Neural crest cell (in vitro differentiated cells): ENCODE measurements around the gene SLC39A11. TPM values are rescaled to one million over a fixed set of nuclear protein-coding genes. Genes with fewer than 3 reads are reported as not detected.

Experiments used
- DNase-seq: peaks from one replicate; pipeline ENCODE4 v3.0.0; 2021; ENCODE audit warnings: low read depth, mixed read lengths, low spot score
- H3K27ac Mint-ChIP-seq: one replicate; pipeline ENCODE4 v1.8.0; 2021; ENCODE audit warnings: mild to moderate bottlenecking, mixed read lengths; ENCODE audit not compliant: unreplicated experiment
- H3K27me3 Mint-ChIP-seq: 2 replicates; pipeline ENCODE4 v1.8.0; 2021; ENCODE audit warnings: low read depth, mild to moderate bottlenecking, mixed read lengths
- H3K36me3 Mint-ChIP-seq: 2 replicates; pipeline ENCODE4 v1.8.0; 2021; ENCODE audit warnings: low read depth, mild to moderate bottlenecking, mixed read lengths
- H3K4me1 Mint-ChIP-seq: 2 replicates; pipeline ENCODE4 v1.8.0; 2021; ENCODE audit warnings: mixed read lengths
- H3K4me3 Mint-ChIP-seq: one replicate; pipeline ENCODE4 v1.8.0; 2021; ENCODE audit warnings: mild to moderate bottlenecking, mixed read lengths
- H3K9me3 Mint-ChIP-seq: 2 replicates; pipeline ENCODE4 v1.8.0; 2021; ENCODE audit warnings: mixed read lengths
- CTCF ChIP-seq: fragments of 200-600 bp; sonication (generic); conservative IDR thresholded peaks from 2 replicates; pipeline ENCODE4 v1.5.0; 2021; ENCODE audit warnings: antibody characterized with exemption, mild to moderate bottlenecking
- total RNA-seq: library from RNA; stranded (reverse); gene quantifications from 2 replicates; pipeline ENCODE4 v1.2.1, GENCODE V29; 2021

The SLC39A11 gene
- total RNA-seq, 1 donor from 2014 or later = 11.3 TPM

- no peaks in the 10 kb centered on the region for H3K36me3 Mint-ChIP-seq
- H3K4me3 Mint-ChIP-seq = no peak overlapping the region
- no peak for TF ChIP-seq CTCF
- no peak for DNase-seq
- H3K27ac Mint-ChIP-seq = no peak overlapping the region
- peaks cover 25% of the 10 kb centered on the region for H3K4me1 Mint-ChIP-seq
- no peaks in the 10 kb centered on the region for H3K9me3 Mint-ChIP-seq
- H3K27me3 Mint-ChIP-seq = no peaks in the 10 kb centered on the region
These were observed 137.9 kb downstream of the SLC39A11 start for GRCh38 chr17:72954579-72954978.

GRCh38 chr17:72953621-72954020 is 138.9 kb downstream of the SLC39A11 start:
- H3K27ac Mint-ChIP-seq = no peak overlapping the region
- no peak for TF ChIP-seq CTCF
- H3K27me3 Mint-ChIP-seq = no peaks in the 10 kb centered on the region
- peaks cover 29% of the 10 kb centered on the region for H3K4me1 Mint-ChIP-seq
- H3K4me3 Mint-ChIP-seq = no peak overlapping the region
- DNase-seq = no peak
- H3K36me3 Mint-ChIP-seq = no peaks in the 10 kb centered on the region
- no peaks in the 10 kb centered on the region for H3K9me3 Mint-ChIP-seq

- TF ChIP-seq CTCF = no peak
- H3K27me3 Mint-ChIP-seq = no peaks in the 10 kb centered on the region
These were observed 139.7 kb downstream of the SLC39A11 start for GRCh38 chr17:72952641-72953315.

GRCh38 chr17:72952220-72952619 is 140.3 kb downstream of the SLC39A11 start:
- peaks cover 41% of the 10 kb centered on the region for H3K4me1 Mint-ChIP-seq
- no peak for DNase-seq
- no peaks in the 10 kb centered on the region for H3K36me3 Mint-ChIP-seq
- no peak overlapping the region for H3K27ac Mint-ChIP-seq
- no peaks in the 10 kb centered on the region for H3K9me3 Mint-ChIP-seq
- H3K4me3 Mint-ChIP-seq = no peak overlapping the region
- TF ChIP-seq CTCF = no peak
- H3K27me3 Mint-ChIP-seq = no peaks in the 10 kb centered on the region

More at GRCh38 chr17:72952641-72953315, 139.7 kb downstream of the SLC39A11 start:
- no peak for DNase-seq
- no peak overlapping the region for H3K27ac Mint-ChIP-seq
- H3K9me3 Mint-ChIP-seq = no peaks in the 10 kb centered on the region
- H3K4me3 Mint-ChIP-seq = no peak overlapping the region
- no peaks in the 10 kb centered on the region for H3K36me3 Mint-ChIP-seq
- peaks cover 37% of the 10 kb centered on the region for H3K4me1 Mint-ChIP-seq

GRCh38 chr17:72950242-72950931 is 142.1 kb downstream of the SLC39A11 start:
- H3K4me1 Mint-ChIP-seq = peaks cover 58% of the 10 kb centered on the region
- no peaks in the 10 kb centered on the region for H3K36me3 Mint-ChIP-seq
- no peak overlapping the region for H3K27ac Mint-ChIP-seq
- H3K27me3 Mint-ChIP-seq = no peaks in the 10 kb centered on the region
- no peaks in the 10 kb centered on the region for H3K9me3 Mint-ChIP-seq
- H3K4me3 Mint-ChIP-seq = no peak overlapping the region
- no peak for DNase-seq
- TF ChIP-seq CTCF = no peak
